GM19467 (cell line): Measurements from ENCODE around the gene NET1.

ENCODE experiments used
- ATAC-seq: cut with Tn5 transposase; IDR thresholded peaks from one replicate; pipeline ENCODE4 v1.9.1; 2021; ENCODE audit warnings: mild to moderate bottlenecking, moderate library complexity; ENCODE audit not compliant: unreplicated experiment

The NET1 gene

GRCh38 chr10:5497948-5498730, 85.8 kb downstream of the NET1 start:
- no peak for ATAC-seq

GRCh38 chr10:5498791-5499492, 86.6 kb downstream of the NET1 start:
- no peak for ATAC-seq

GRCh38 chr10:5499493-5500140, 87.3 kb downstream of the NET1 start, which contains the start of gene CALML5:
TSS of gene CALML5 (minus strand) at chr10:5499570. CDS start at chr10:5499438, 132 bp downstream.
- no peak for ATAC-seq

GRCh38 chr10:5500162-5500670, 87.9 kb downstream of the NET1 start:
- ATAC-seq = no peak

GRCh38 chr10:5500910-5501309, 88.6 kb downstream of the NET1 start:
- ATAC-seq = no peak

GRCh38 chr10:5502061-5502521, 89.7 kb downstream of the NET1 start:
- no peak for ATAC-seq

GRCh38 chr10:5502571-5503476, 90.5 kb downstream of the NET1 start:
- ATAC-seq = no peak

GRCh38 chr10:5503477-5503835, 91.1 kb downstream of the NET1 start:
- no peak for ATAC-seq

- no peak for ATAC-seq
These were observed 92.1 kb downstream of the NET1 start for GRCh38 chr10:5504146-5505072.

GRCh38 chr10:5506246-5506645, 93.9 kb downstream of the NET1 start:
- no peak for ATAC-seq

GRCh38 chr10:5506751-5507648, 94.6 kb downstream of the NET1 start:
- no peak for ATAC-seq

- ATAC-seq = no peak
These were observed 95.3 kb downstream of the NET1 start for GRCh38 chr10:5507649-5508131.

GRCh38 chr10:5508161-5508604, 95.8 kb downstream of the NET1 start:
- ATAC-seq = no peak
